Activated T-cell treated with anti-CD3 and anti-CD28 coated beads, Interleukin-2, amount 50 U/mL, for 72 hours (primary cell): ENCODE measurements around the gene CTPS1. TPM values are rescaled to one million over a fixed set of nuclear protein-coding genes. Genes with fewer than 3 reads are reported as not detected.

Source experiments
- ATAC-seq, 2 donors: fragments of 150-1000 bp; cut with Tn5 transposase; replicated peaks in 1 of 2; 2 replicates each; pipeline ENCODE4 v1.10.0; 2021; ENCODE audit warnings: moderate library complexity in 2 of 2, mild to moderate bottlenecking in 1 of 2
- DNase-seq, 2 donors: peaks; one replicate each; pipeline ENCODE4 v3.0.0; 2021 to 2022; ENCODE audit warnings: mixed read lengths in 1 of 2
- H3K27ac Mint-ChIP-seq: one replicate; pipeline ENCODE4 v1.8.0; 2022; ENCODE audit warnings: mild to moderate bottlenecking, moderate library complexity, mixed read lengths
- H3K27me3 Mint-ChIP-seq: one replicate; pipeline ENCODE4 v1.8.0; 2022; ENCODE audit warnings: low read depth, mixed read lengths
- H3K36me3 Mint-ChIP-seq, 2 donors: one replicate each; pipeline ENCODE4 v1.8.0; 2022; ENCODE audit warnings: mixed read lengths in 2 of 2, mild to moderate bottlenecking in 1 of 2; ENCODE audit not compliant: insufficient read depth in 2 of 2
- H3K4me1 Mint-ChIP-seq: one replicate; pipeline ENCODE4 v1.8.0; 2022; ENCODE audit warnings: low read depth, mixed read lengths
- H3K4me3 Mint-ChIP-seq, 2 donors: one replicate each; pipeline ENCODE4 v1.8.0; 2022; ENCODE audit warnings: mild to moderate bottlenecking in 2 of 2, mixed read lengths in 2 of 2, moderate library complexity in 2 of 2
- H3K9me3 Mint-ChIP-seq, 2 donors: one replicate each; pipeline ENCODE4 v1.8.0; 2022; ENCODE audit warnings: mixed read lengths in 2 of 2
- total RNA-seq, 2 donors: library from RNA; stranded (reverse); gene quantifications; one replicate each; pipeline ENCODE4 v1.2.3, GENCODE V29; 2022

The CTPS1 gene
- total RNA-seq, 2 donors from 2014 or later, result 47.9 to 49.6 TPM

- H3K4me3 Mint-ChIP-seq, result no peak overlapping the region
- H3K4me1 Mint-ChIP-seq, result peaks cover 39% of the 10 kb centered on the region
- H3K27me3 Mint-ChIP-seq, result no peaks in the 10 kb centered on the region
- no peak for DNase-seq
- H3K36me3 Mint-ChIP-seq, result peaks cover 2 to 7% of the 10 kb centered on the region in 2 donors
- no peak for ATAC-seq
- no peak overlapping the region for H3K27ac Mint-ChIP-seq
- no peaks in the 10 kb centered on the region for H3K9me3 Mint-ChIP-seq
These were observed 1.8 kb upstream of the CTPS1 start for GRCh38 chr1:40977716-40978115.

GRCh38 chr1:40978886-40979240 lies 633 bp upstream of the CTPS1 start:
- ATAC-seq (no peak), DNase-seq (no peak)
- Mint-ChIP-seq H3K4me1 (peaks cover 47% of the 10 kb centered on the region), H3K9me3 (no peaks in the 10 kb centered on the region), H3K27ac (no peak overlapping the region), H3K36me3 (peaks cover 8 to 10% of the 10 kb centered on the region in 2 donors), H3K27me3 (no peaks in the 10 kb centered on the region), H3K4me3 (peak overlapping the region; percentile 83 to 84)

GRCh38 chr1:40980068-40980452 lies 564 bp downstream of the CTPS1 start:
- peak; percentile 17 to 18 for ATAC-seq
- H3K36me3 Mint-ChIP-seq, result peaks cover 13 to 18% of the 10 kb centered on the region in 2 donors
- H3K4me1 Mint-ChIP-seq, result peaks cover 53% of the 10 kb centered on the region
- no peaks in the 10 kb centered on the region for H3K27me3 Mint-ChIP-seq
- H3K27ac Mint-ChIP-seq, result peak overlapping the region; percentile 74
- H3K9me3 Mint-ChIP-seq, result no peaks in the 10 kb centered on the region
- peak overlapping the region; percentile 87 to 88 for H3K4me3 Mint-ChIP-seq
- DNase-seq, result no peak

GRCh38 chr1:40980453-40981121 lies 1.1 kb downstream of the CTPS1 start:
- Mint-ChIP-seq H3K36me3 (peaks cover 13 to 22% of the 10 kb centered on the region in 2 donors), H3K27me3 (no peaks in the 10 kb centered on the region), H3K27ac (peak overlapping the region; percentile 74)

GRCh38 chr1:40981691-40982448 lies 2.4 kb downstream of the CTPS1 start:
- Mint-ChIP-seq H3K4me3 (peak overlapping the region; percentile 87 to 88), H3K36me3 (peaks cover 19 to 31% of the 10 kb centered on the region in 2 donors), H3K27me3 (no peaks in the 10 kb centered on the region), H3K4me1 (peaks cover 67% of the 10 kb centered on the region), H3K9me3 (no peaks in the 10 kb centered on the region), H3K27ac (no peak overlapping the region)
- ATAC-seq, result no peak
- DNase-seq, result no peak

More at GRCh38 chr1:40980453-40981121, 1.1 kb downstream of the CTPS1 start:
- Mint-ChIP-seq H3K4me3 (peak overlapping the region; percentile 87 to 88), H3K4me1 (peaks cover 58% of the 10 kb centered on the region), H3K9me3 (no peaks in the 10 kb centered on the region)
- DNase-seq (peak; percentile 61 to 62), ATAC-seq (peak; percentile 3 to 15)

GRCh38 chr1:40982721-40983120 lies 3.2 kb downstream of the CTPS1 start:
- Mint-ChIP-seq H3K9me3 (no peaks in the 10 kb centered on the region), H3K36me3 (peaks cover 19 to 34% of the 10 kb centered on the region in 2 donors), H3K4me1 (peaks cover 67% of the 10 kb centered on the region), H3K27ac (peak overlapping the region; percentile 8), H3K27me3 (no peaks in the 10 kb centered on the region), H3K4me3 (peak overlapping the region in 1 of 2 donors; percentile 77)
- DNase-seq (no peak), ATAC-seq (no peak)

- H3K9me3 Mint-ChIP-seq, result no peaks in the 10 kb centered on the region
- ATAC-seq (no peak), DNase-seq (no peak)
- H3K4me3 Mint-ChIP-seq, result peak overlapping the region; percentile 25 to 62
- peaks cover 19 to 39% of the 10 kb centered on the region in 2 donors for H3K36me3 Mint-ChIP-seq
- peaks cover 67% of the 10 kb centered on the region for H3K4me1 Mint-ChIP-seq
- peak overlapping the region; percentile 7 for H3K27ac Mint-ChIP-seq
- H3K27me3 Mint-ChIP-seq, result no peaks in the 10 kb centered on the region
These were observed 3.8 kb downstream of the CTPS1 start for GRCh38 chr1:40983286-40983685.

GRCh38 chr1:40984066-40984465 lies 4.6 kb downstream of the CTPS1 start:
- H3K9me3 Mint-ChIP-seq, result no peaks in the 10 kb centered on the region
- H3K36me3 Mint-ChIP-seq, result peaks cover 19 to 44% of the 10 kb centered on the region in 2 donors
- peaks cover 63% of the 10 kb centered on the region for H3K4me1 Mint-ChIP-seq
- no peak for DNase-seq
- no peaks in the 10 kb centered on the region for H3K27me3 Mint-ChIP-seq
- peak overlapping the region; percentile 94 for H3K27ac Mint-ChIP-seq
- peak overlapping the region; percentile 62 to 84 for H3K4me3 Mint-ChIP-seq
- ATAC-seq, result peak; percentile 5 to 6

- Mint-ChIP-seq H3K4me1 (peaks cover 62% of the 10 kb centered on the region), H3K4me3 (peak overlapping the region; percentile 62 to 84), H3K9me3 (no peaks in the 10 kb centered on the region), H3K36me3 (peaks cover 19 to 47% of the 10 kb centered on the region in 2 donors), H3K27ac (no peak overlapping the region), H3K27me3 (no peaks in the 10 kb centered on the region)
- ATAC-seq (no peak), DNase-seq (no peak)
These were observed 5.0 kb downstream of the CTPS1 start for GRCh38 chr1:40984531-40984930.

GRCh38 chr1:40985161-40985560 lies 5.7 kb downstream of the CTPS1 start:
- ATAC-seq (no peak), DNase-seq (no peak)
- peak overlapping the region; percentile 11 for H3K27ac Mint-ChIP-seq
- no peaks in the 10 kb centered on the region for H3K27me3 Mint-ChIP-seq
- H3K4me1 Mint-ChIP-seq, result peaks cover 62% of the 10 kb centered on the region
- H3K4me3 Mint-ChIP-seq, result no peak overlapping the region
- H3K9me3 Mint-ChIP-seq, result no peaks in the 10 kb centered on the region
- H3K36me3 Mint-ChIP-seq, result peaks cover 19 to 49% of the 10 kb centered on the region in 2 donors

GRCh38 chr1:40985875-40986274 lies 6.4 kb downstream of the CTPS1 start:
- peak overlapping the region; percentile 1 to 4 for H3K4me3 Mint-ChIP-seq
- peak overlapping the region; percentile 0 for H3K27ac Mint-ChIP-seq
- no peaks in the 10 kb centered on the region for H3K9me3 Mint-ChIP-seq
- H3K36me3 Mint-ChIP-seq, result peaks cover 15 to 55% of the 10 kb centered on the region in 2 donors
- H3K4me1 Mint-ChIP-seq, result peaks cover 56% of the 10 kb centered on the region
- ATAC-seq, result peak; percentile 53 to 67
- no peaks in the 10 kb centered on the region for H3K27me3 Mint-ChIP-seq
- DNase-seq, result peak; percentile 18 to 27

GRCh38 chr1:40986328-40986783 lies 6.9 kb downstream of the CTPS1 start:
- peaks cover 13 to 58% of the 10 kb centered on the region in 2 donors for H3K36me3 Mint-ChIP-seq
- no peaks in the 10 kb centered on the region for H3K9me3 Mint-ChIP-seq
- no peak for DNase-seq
- peaks cover 51% of the 10 kb centered on the region for H3K4me1 Mint-ChIP-seq
- H3K4me3 Mint-ChIP-seq, result peak overlapping the region; percentile 1 to 4
- no peak overlapping the region for H3K27ac Mint-ChIP-seq
- ATAC-seq, result no peak
- no peaks in the 10 kb centered on the region for H3K27me3 Mint-ChIP-seq

- no peak for DNase-seq
- peaks cover 14 to 64% of the 10 kb centered on the region in 2 donors for H3K36me3 Mint-ChIP-seq
- H3K27ac Mint-ChIP-seq, result no peak overlapping the region
- ATAC-seq, result no peak
- no peaks in the 10 kb centered on the region for H3K9me3 Mint-ChIP-seq
- peaks cover 45% of the 10 kb centered on the region for H3K4me1 Mint-ChIP-seq
- no peak overlapping the region for H3K4me3 Mint-ChIP-seq
- H3K27me3 Mint-ChIP-seq, result no peaks in the 10 kb centered on the region
These were observed 7.5 kb downstream of the CTPS1 start for GRCh38 chr1:40986956-40987355.
